Heart right ventricle (tissue), 16 donors: ENCODE measurements around the gene SRRD. TPM values are rescaled to one million over a fixed set of nuclear protein-coding genes. Genes with fewer than 3 reads are reported as not detected.

Experiments
- ATAC-seq, 8 donors: fragments of 200-7000 bp; cut with Tn5 transposase; one replicate each; pipeline ENCODE4 v1.9.1; 2020; ENCODE audit warnings: mild to moderate bottlenecking in 8 of 8, moderate library complexity in 8 of 8, moderate number of reproducible peaks in 1 of 8
- DNase-seq, 2 donors: peaks; one replicate each; pipeline ENCODE4 v3.0.0-alpha.2; 2020
- H3K27ac ChIP-seq, 10 donors: fragments of 200-600 bp; sonication (generic) in 2 of 10; one replicate each; pipeline versions ENCODE4 v1.5.0 to v1.8.0; 2020 to 2022; ENCODE audit warnings: mild to moderate bottlenecking in 3 of 10
- H3K27me3 ChIP-seq, 7 donors: fragments of 200-600 bp; one replicate each; pipeline ENCODE4 v1.8.0; 2021 to 2022; ENCODE audit warnings: mild to moderate bottlenecking in 2 of 7
- H3K36me3 ChIP-seq, 9 donors: fragments of 200-600 bp; sonication (generic) in 1 of 9; one replicate each; pipeline versions ENCODE4 v1.5.0 to v1.8.0; 2020 to 2022; ENCODE audit warnings: mild to moderate bottlenecking in 2 of 9
- H3K4me1 ChIP-seq, 9 donors: fragments of 200-600 bp; sonication (generic) in 1 of 9; one replicate each; pipeline versions ENCODE4 v1.5.0 to v1.8.0; 2020 to 2022; ENCODE audit warnings: mild to moderate bottlenecking in 4 of 9
- H3K4me3 ChIP-seq, 10 donors: fragments of 200-600 bp; sonication (generic) in 2 of 10; one replicate each; pipeline versions ENCODE4 v1.5.0 to v1.8.0; 2020 to 2022; ENCODE audit warnings: mild to moderate bottlenecking in 7 of 10, moderate library complexity in 2 of 10
- H3K9me3 ChIP-seq, 11 donors: fragments of 200-600 bp in 10 of 11; sonication (generic) in 2 of 11; one replicate each; pipeline versions ENCODE4 v1.5.0 to v1.8.0; 2013 to 2022; ENCODE audit warnings: mild to moderate bottlenecking in 2 of 11, control low read depth in 1 of 11, moderate library complexity in 1 of 11
- WGBS, 2 donors: extraction: QIAGEN DNeasy Blood & Tissue Kit; methylation state at CpG; one replicate each; pipeline ENCODE4 v1.1.7; 2013; ENCODE audit warnings: inconsistent platforms in 1 of 2; 5-methylcytosine and 5-hydroxymethylcytosine counted together
- intact Hi-C, 10 donors: fragments of 100-400 bp; cut with DNase I; formaldehyde crosslinking; loops; one replicate each; pipeline versions ENCODE4 v1.11.1 to v1.14.2; 2022
- polyA plus RNA-seq, 2 donors: library from polyadenylated mRNA; stranded (reverse); fragments of 200-250 nt; gene quantifications; one replicate each; pipeline ENCODE4 v1.2.3, GENCODE V29; 2013
- total RNA-seq, 10 donors: library from RNA; stranded (reverse); fragmentation: NEBNext Ultra II Directional in 3 of 10; extraction: Animal tissue kit (Norgen Biotek cat#: 25700) in 3 of 10; gene quantifications; one replicate each; pipeline versions ENCODE4 v1.2.1 to v1.2.4, GENCODE V29; 2021 to 2023
- TF ChIP-seq, protein P1 (sequence below), 9 donors: fragments of 200-600 bp; sonication (generic) in 2 of 9; IDR thresholded peaks; one replicate each; pipeline versions ENCODE4 v1.5.0 to v1.8.0; 2021 to 2022; ENCODE audit warnings: antibody characterized with exemption in 9 of 9, mild to moderate bottlenecking in 5 of 9, moderate library complexity in 1 of 9
- donor health status: Arrhythmogenic right ventricular cardiomyopathy.
- donor health status: ischemic (EF 13 %, LVEDD 7.1; RV severe dilation, severe dysfunction).
- donor health status: healthy with polysubstance abuse.
- donor health status: DM: no; HTN: yes; CAD: no.
- donor health status: DM: no; HTN: no; CAD: no.
- donor health status: ischemic (EF 25% LVEDD 6.9; RV normal size, moderate dysfunction).
- donor health status: ischemic (EF 25% LVEDD 5.7; RV mildly dilated, moderate dysfunction).
- donor health status: healthy.
- donor health status: DM: yes; HTN: yes; CAD: no.
- donor health status: Ischemic cardiomyopathy.
- donor health status: ischemic (EF 35%, LVEDD 5.7; RV mildly dilated, moderate dysfunction).
- donor health status: nonischemic (EF 11% LVEDD 7.7; RV severe dilation, severe dysfunction).
- donor health status: DM: yes; HTN: yes; CAD: no.
- donor health status: PGD.
- donor health status: ischemic (EF 29% LVEDD 5.4; RV normal size, mild dysfunction).
- donor health status: nonischemic (EF 23%, LVEDD 6.1; RV moderate dilation, normal function).

Gene SRRD
- total and polyA plus RNA-seq, 12 donors, result 11.9 to 26.3 (median 20.7) TPM

DNA sequence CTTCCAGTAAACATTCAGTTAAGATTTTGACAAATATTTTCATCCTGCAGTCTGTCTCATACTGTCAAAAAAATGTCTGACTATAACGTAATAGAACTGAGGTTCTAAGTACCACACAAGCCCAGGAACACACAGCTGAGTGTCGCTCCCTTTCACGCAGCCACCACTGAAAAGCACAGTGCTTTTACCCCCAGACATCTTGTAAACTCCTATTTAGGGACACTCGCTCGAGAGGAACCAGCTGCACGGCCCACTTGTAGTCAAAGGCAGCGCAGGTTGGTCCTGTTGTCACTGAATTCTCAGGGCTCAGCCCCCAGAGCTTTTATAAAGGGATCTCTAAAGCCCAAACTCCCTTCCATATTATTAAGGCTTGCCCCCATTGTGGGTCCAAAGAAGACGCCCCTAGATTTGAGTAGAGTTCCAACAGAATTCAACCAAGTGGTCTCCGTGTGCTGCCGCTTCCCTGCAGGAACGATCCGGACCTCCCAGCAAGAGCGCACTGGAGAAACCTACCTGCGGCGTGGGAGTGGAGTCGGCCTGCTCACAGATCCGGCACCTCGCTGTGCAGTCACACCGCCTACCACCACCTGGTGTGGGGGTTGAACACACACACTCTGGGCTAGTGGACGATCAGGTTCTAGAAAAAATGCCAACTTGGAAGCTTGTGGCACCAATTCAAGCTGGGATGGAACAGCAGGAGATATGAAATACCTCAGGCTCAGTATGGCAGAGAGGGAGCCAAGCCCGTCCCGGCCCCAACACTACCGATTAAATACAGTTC lies 31.3 kb upstream of the SRRD start:
- Histone ChIP-seq H3K4me3 (no peak overlapping the region), H3K9me3 (no peaks in the 10 kb centered on the region), H3K36me3 (peaks cover 0 to 66% (median 34%) of the 10 kb centered on the region in 9 donors), H3K4me1 (peaks cover 0 to 9% (median 0%) of the 10 kb centered on the region in 9 donors), H3K27ac (no peak overlapping the region), H3K27me3 (no peaks in the 10 kb centered on the region)
- TF ChIP-seq, protein P1, sequence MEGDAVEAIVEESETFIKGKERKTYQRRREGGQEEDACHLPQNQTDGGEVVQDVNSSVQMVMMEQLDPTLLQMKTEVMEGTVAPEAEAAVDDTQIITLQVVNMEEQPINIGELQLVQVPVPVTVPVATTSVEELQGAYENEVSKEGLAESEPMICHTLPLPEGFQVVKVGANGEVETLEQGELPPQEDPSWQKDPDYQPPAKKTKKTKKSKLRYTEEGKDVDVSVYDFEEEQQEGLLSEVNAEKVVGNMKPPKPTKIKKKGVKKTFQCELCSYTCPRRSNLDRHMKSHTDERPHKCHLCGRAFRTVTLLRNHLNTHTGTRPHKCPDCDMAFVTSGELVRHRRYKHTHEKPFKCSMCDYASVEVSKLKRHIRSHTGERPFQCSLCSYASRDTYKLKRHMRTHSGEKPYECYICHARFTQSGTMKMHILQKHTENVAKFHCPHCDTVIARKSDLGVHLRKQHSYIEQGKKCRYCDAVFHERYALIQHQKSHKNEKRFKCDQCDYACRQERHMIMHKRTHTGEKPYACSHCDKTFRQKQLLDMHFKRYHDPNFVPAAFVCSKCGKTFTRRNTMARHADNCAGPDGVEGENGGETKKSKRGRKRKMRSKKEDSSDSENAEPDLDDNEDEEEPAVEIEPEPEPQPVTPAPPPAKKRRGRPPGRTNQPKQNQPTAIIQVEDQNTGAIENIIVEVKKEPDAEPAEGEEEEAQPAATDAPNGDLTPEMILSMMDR (IDR thresholded peaks at IDR 0.05), result no peak
- ATAC-seq (no peak), DNase-seq (no peak)
- intact Hi-C loops, result loop anchor here in 1 of 10 donors (10.0 kb wide), 1 partner anchor 48 kb away; no protein-coding TSS in a partner anchor
- WGBS, 2 donors, result 93 to 95% methylated on average over 23 of the region's 23 CpGs

DNA sequence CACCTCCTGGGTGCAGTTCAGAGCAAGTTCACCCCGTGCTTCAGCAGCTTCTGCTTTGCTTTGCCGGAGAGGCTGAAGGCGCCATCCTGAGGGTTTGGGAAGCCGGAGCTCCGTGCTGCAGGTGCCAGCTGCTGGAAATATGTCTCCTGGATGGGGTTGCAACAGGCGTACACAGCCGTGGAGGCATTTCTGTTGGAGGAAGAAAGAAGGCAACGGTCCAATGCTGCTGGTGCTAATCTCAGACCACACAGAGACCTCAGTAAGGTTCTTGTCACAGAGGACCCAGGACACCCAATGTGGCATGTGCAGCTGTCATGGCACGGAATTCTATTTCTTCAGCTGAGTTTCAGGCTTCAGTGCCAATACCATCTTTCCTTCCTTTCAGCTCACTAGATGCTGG lies 30.5 kb upstream of the SRRD start:
- H3K4me1 ChIP-seq, result peaks cover 0 to 8% (median 0%) of the 10 kb centered on the region in 9 donors
- DNase-seq (no peak), ATAC-seq (no peak)
- no peaks in the 10 kb centered on the region for H3K9me3 ChIP-seq
- no peak overlapping the region for H3K27ac ChIP-seq
- peaks cover 0 to 74% (median 42%) of the 10 kb centered on the region in 9 donors for H3K36me3 ChIP-seq
- WGBS, 2 donors, result 91 to 94% methylated on average over 9 of the region's 9 CpGs
- TF ChIP-seq, protein P1 (IDR thresholded peaks at IDR 0.05), result no peak
- intact Hi-C loops, result loop anchor here in 1 of 10 donors (10.0 kb wide), 1 partner anchor 48 kb away; no protein-coding TSS in a partner anchor
- no peaks in the 10 kb centered on the region for H3K27me3 ChIP-seq
- no peak overlapping the region for H3K4me3 ChIP-seq

DNA sequence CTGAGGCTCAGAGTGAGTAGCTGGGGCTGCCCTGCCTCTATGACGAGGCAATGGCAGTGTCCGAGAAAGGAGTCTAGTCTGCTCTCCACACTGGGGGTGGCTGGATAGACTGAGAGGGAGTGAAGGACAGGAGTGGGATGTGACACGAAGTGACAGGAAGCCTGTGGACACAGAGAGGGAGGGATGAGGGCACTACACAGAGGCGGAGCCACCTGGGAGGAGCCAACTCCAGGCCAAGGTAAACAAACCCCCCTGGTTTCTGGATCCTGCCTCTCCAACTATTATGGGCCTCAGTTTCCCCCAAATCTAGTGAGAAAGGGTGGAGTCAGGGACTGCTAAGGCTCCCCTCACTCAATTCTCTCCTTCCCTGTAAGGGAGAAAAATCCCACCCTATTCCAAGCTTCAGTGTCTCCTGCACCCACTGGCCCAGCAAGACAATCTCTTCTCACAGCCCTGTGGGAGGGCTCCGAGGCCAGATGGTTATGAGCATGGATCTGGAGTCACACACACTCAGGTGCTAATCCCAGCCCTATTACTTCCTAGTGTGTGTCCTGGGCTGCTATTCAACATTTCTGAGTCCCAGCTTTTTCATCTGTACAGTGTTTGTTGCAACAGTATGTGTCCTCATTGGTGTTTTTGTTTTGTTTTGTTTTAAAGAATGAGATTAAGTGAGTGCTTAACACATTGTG lies 29.7 kb upstream of the SRRD start:
- no peaks in the 10 kb centered on the region for H3K9me3 ChIP-seq
- intact Hi-C loops, result loop anchor here in 1 of 10 donors (10.0 kb wide), 1 partner anchor 49 kb away; no protein-coding TSS in a partner anchor
- H3K27me3 ChIP-seq, result no peaks in the 10 kb centered on the region
- H3K4me1 ChIP-seq, result peaks cover 0 to under 1% (median 0%) of the 10 kb centered on the region in 9 donors
- WGBS, 2 donors, result 79 to 87% methylated on average over 5 of the region's 5 CpGs
- H3K36me3 ChIP-seq, result peaks cover 0 to 82% (median 42%) of the 10 kb centered on the region in 9 donors
- DNase-seq (no peak), ATAC-seq (no peak)
- no peak overlapping the region for H3K4me3 ChIP-seq
- TF ChIP-seq, protein P1 (IDR thresholded peaks at IDR 0.05), result no peak
- no peak overlapping the region for H3K27ac ChIP-seq

DNA sequence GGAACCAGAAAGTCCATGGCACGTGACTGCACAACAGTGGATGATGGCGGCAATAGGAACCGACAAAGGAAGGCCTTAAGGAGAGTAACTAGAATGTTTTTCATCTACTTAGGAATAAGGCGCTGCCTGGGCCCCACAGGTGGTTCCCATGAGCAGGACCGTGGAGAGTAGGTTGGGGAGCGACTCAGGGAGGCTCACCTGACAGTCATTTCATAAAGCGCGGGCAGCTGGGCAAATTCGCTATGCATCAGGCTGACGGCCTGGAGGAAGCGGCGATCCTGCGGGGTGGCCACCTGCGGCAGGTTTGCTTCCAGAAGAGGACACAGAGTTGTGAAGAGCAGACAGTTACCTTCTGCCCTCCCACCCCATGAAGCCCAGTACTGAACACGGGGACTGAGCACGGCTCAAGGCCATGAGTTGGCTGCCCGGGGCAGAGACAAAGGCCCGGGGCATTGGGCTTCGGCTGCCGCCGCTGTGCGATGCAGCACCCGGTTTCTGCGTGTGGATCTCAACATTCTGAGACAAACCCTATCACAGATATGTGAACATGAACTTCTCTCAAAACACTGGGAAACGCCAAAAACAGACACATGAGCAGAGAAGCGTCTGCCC lies 25.9 kb upstream of the SRRD start:
- H3K4me1 ChIP-seq, result peaks cover 0 to 8% (median 0%) of the 10 kb centered on the region in 9 donors
- no peak overlapping the region for H3K27ac ChIP-seq
- no peaks in the 10 kb centered on the region for H3K9me3 ChIP-seq
- WGBS, 2 donors, result 94 to 96% methylated on average over 26 of the region's 26 CpGs
- TF ChIP-seq, protein P1 (IDR thresholded peaks at IDR 0.05), result no peak
- DNase-seq (no peak), ATAC-seq (no peak)
- peaks cover 0 to 91% (median 35%) of the 10 kb centered on the region in 9 donors for H3K36me3 ChIP-seq
- H3K4me3 ChIP-seq, result no peak overlapping the region
- no peaks in the 10 kb centered on the region for H3K27me3 ChIP-seq
- intact Hi-C loops, result loop anchor here in 2 of 10 donors (5.0 to 10.0 kb wide), 2 partner anchors 53 to 95 kb away; no protein-coding TSS in a partner anchor
